IMR-90 (cell line): Measurements from ENCODE around the gene BGN. TPM values are rescaled to one million over a fixed set of nuclear protein-coding genes. Genes with fewer than 3 reads are reported as not detected.

Experiments
- ATAC-seq: fragments of 200-7000 bp; cut with Tn5 transposase; 2 replicates; pipeline ENCODE4 v1.9.1; 2020; ENCODE audit warnings: low read depth, mild to moderate bottlenecking, moderate library complexity
- BruUV-seq: library from RNA; stranded (reverse); fragments of 400-500 nt; replicated peaks from 2 replicates; lab custom pipeline; 2021; lab: Mats Ljungman, UMichigan
- CTCF ChIA-PET: fragments of 300-600 bp; formaldehyde crosslinking; extraction: SDS; loops from one replicate; lab custom pipeline; 2021; ENCODE audit warnings: antibody characterized with exemption; lab: Yijun Ruan, JAX
- POLR2A ChIA-PET: fragments of 300-600 bp; sonication (Branson Sonifier 250); formaldehyde crosslinking; loops from one replicate; lab custom pipeline; 2022; ENCODE audit warnings: antibody characterized with exemption; ENCODE audit not compliant: unreplicated experiment; lab: Charles Lee
- DNase-seq: peaks from one replicate; pipeline ENCODE4 v3.0.0; 2013
- H2AFZ ChIP-seq: replicated peaks from 2 replicates; pipeline ENCODE3; 2013; ENCODE audit warnings: low read length, mild to moderate bottlenecking; ENCODE audit not compliant: poor library complexity
- H2AK5ac ChIP-seq: 2 replicates; pipeline ENCODE4 v1.6.1; 2013; ENCODE audit warnings: low read depth, low read length, inconsistent platforms
- H2AK9ac ChIP-seq: replicated peaks from 2 replicates; pipeline ENCODE3; 2013; ENCODE audit warnings: mild to moderate bottlenecking, low read depth, low read length, moderate library complexity; ENCODE audit not compliant: poor library complexity
- H2BK120ac ChIP-seq: 2 replicates; pipeline ENCODE4 v1.6.1; 2013; ENCODE audit warnings: low read depth, low read length, inconsistent platforms
- H2BK15ac ChIP-seq: 3 replicates; pipeline ENCODE4 v1.6.1; 2013; ENCODE audit warnings: low read depth, low read length, inconsistent platforms
- H2BK20ac ChIP-seq: 2 replicates; pipeline ENCODE4 v1.6.1; 2013; ENCODE audit warnings: low read depth, mild to moderate bottlenecking, inconsistent platforms, low read length, moderate library complexity
- H2BK5ac ChIP-seq: 2 replicates; pipeline ENCODE4 v1.6.1; 2013; ENCODE audit warnings: mild to moderate bottlenecking, low read depth, low read length, inconsistent platforms; ENCODE audit not compliant: poor library complexity, severe bottlenecking
- H3K14ac ChIP-seq: replicated peaks from 2 replicates; pipeline ENCODE4 v1.6.1; 2013; ENCODE audit warnings: low read depth, low read length, inconsistent platforms
- H3K18ac ChIP-seq: 2 replicates; pipeline ENCODE4 v1.6.1; 2013; ENCODE audit warnings: low read depth, low read length, control low read depth
- H3K23ac ChIP-seq: 2 replicates; pipeline ENCODE4 v1.6.1; 2013; ENCODE audit warnings: low read depth, low read length, inconsistent platforms
- H3K27ac ChIP-seq: 2 replicates; pipeline ENCODE4 v1.5.1; 2013; ENCODE audit warnings: mild to moderate bottlenecking, control low read depth, low read length; ENCODE audit not compliant: insufficient read depth
- H3K27me3 ChIP-seq: 2 replicates; pipeline ENCODE4 v1.6.1; 2013; ENCODE audit warnings: low read length; ENCODE audit not compliant: control insufficient read depth, insufficient read depth
- H3K36me3 ChIP-seq: 2 replicates; pipeline ENCODE4 v1.6.1; 2013; ENCODE audit warnings: low read length, mixed read lengths; ENCODE audit not compliant: control insufficient read depth, insufficient read depth
- H3K4ac ChIP-seq: 2 replicates; pipeline ENCODE4 v1.6.1; 2013; ENCODE audit warnings: low read depth, low read length, inconsistent platforms
- H3K4me1 ChIP-seq: 2 replicates; pipeline ENCODE4 v1.6.1; 2013; ENCODE audit warnings: low read length, mixed read lengths; ENCODE audit not compliant: control insufficient read depth, insufficient read depth
- H3K4me2 ChIP-seq: 2 replicates; pipeline ENCODE4 v1.6.1; 2013; ENCODE audit warnings: low read depth, mild to moderate bottlenecking, control low read depth, low read length, moderate library complexity
- H3K4me3 ChIP-seq: 2 replicates; pipeline ENCODE4 v1.5.1; 2013; ENCODE audit warnings: low read depth, mild to moderate bottlenecking, control low read depth, low read length, moderate library complexity; ENCODE audit not compliant: insufficient read depth
- H3K56ac ChIP-seq: 2 replicates; pipeline ENCODE4 v1.6.1; 2013; ENCODE audit warnings: low read length, inconsistent platforms; ENCODE audit not compliant: insufficient read depth; ENCODE audit errors: extremely low read depth
- H3K79me1 ChIP-seq, 2 experiments: 2 replicates each; pipeline ENCODE4 v1.6.1; 2013; ENCODE audit warnings: low read length in 2 of 2, inconsistent platforms in 1 of 2, low read depth in 1 of 2
- H3K9ac ChIP-seq: 2 replicates; pipeline ENCODE4 v1.6.1; 2013; ENCODE audit warnings: low read depth, low read length, control low read depth
- H3K9me1 ChIP-seq: 2 replicates; pipeline ENCODE4 v1.6.1; 2013; ENCODE audit warnings: low read length, inconsistent platforms; ENCODE audit not compliant: insufficient read depth
- H3K9me3 ChIP-seq: 2 replicates; pipeline ENCODE4 v1.6.1; 2013; ENCODE audit warnings: low read length; ENCODE audit not compliant: control insufficient read depth, insufficient read depth
- H4K20me1 ChIP-seq: 2 replicates; pipeline ENCODE4 v1.6.1; 2013; ENCODE audit warnings: low read length, inconsistent platforms; ENCODE audit not compliant: insufficient read depth
- H4K5ac ChIP-seq: 2 replicates; pipeline ENCODE4 v1.6.1; 2013; ENCODE audit warnings: mild to moderate bottlenecking, low read depth, low read length, control low read depth
- H4K8ac ChIP-seq, 2 experiments: 2 replicates each; pipeline ENCODE4 v1.6.1; 2013; ENCODE audit warnings: low read depth in 2 of 2, low read length in 2 of 2, control low read depth in 1 of 2, inconsistent platforms in 1 of 2
- H4K91ac ChIP-seq: 2 replicates; pipeline ENCODE4 v1.6.1; 2013; ENCODE audit warnings: low read depth, low read length, inconsistent platforms; ENCODE audit not compliant: insufficient read depth
- NFE2L2 ChIP-seq: fragments of 150-350 bp; IDR thresholded peaks from 2 replicates; pipeline ENCODE4 v1.6.1; 2016; ENCODE audit warnings: low read depth, mild to moderate bottlenecking, low read length
- WGBS, 2 experiments: methylation state at CpG; one replicate each; pipeline versions ENCODE4 v1.1.5 to v1.1.7; 2013; ENCODE audit warnings: missing lambda C conversion rate in 2 of 2; ENCODE audit not compliant: insufficient read length in 1 of 2; ENCODE audit errors: extremely low coverage in 2 of 2; 5-methylcytosine and 5-hydroxymethylcytosine counted together
- dilution Hi-C: fragments of 300-500 bp; cut with HindIII; formaldehyde crosslinking; loops from one replicate; pipeline ENCODE4 v1.14.3; 2018; ENCODE audit warnings: low sequenced_read_pairs; ENCODE audit not compliant: unreplicated experiment
- in situ Hi-C: fragments of 300-500 bp; cut with MboI; formaldehyde crosslinking; loops from 3 replicates; pipeline ENCODE4 v1.14.3; 2019; ENCODE audit warnings: low sequenced_read_pairs, inconsistent platforms, mixed read lengths
- intact Hi-C: fragments of 100-400 bp; cut with micrococcal nuclease; formaldehyde crosslinking; loops from 2 replicates; pipeline ENCODE4 v1.10.0; 2022
- polyA plus RNA-seq, 3 experiments: library from polyadenylated mRNA; depleted of rRNA; stranded (reverse); fragments of >200 nt; gene quantifications; 2 replicates each; pipeline ENCODE4 v1.2.3, GENCODE V29; 2012; ENCODE audit warnings: low replicate concordance in 1 of 3
- total RNA-seq: library from RNA; depleted of rRNA; stranded (reverse); fragments of >200 nt; gene quantifications from 2 replicates; pipeline ENCODE4 v1.2.3, GENCODE V29; 2012

The BGN gene
- total and polyA plus RNA-seq, 2 of the 4 experiments (the other 2 are of a cell fraction): 11.3 to 298 TPM

DNA sequence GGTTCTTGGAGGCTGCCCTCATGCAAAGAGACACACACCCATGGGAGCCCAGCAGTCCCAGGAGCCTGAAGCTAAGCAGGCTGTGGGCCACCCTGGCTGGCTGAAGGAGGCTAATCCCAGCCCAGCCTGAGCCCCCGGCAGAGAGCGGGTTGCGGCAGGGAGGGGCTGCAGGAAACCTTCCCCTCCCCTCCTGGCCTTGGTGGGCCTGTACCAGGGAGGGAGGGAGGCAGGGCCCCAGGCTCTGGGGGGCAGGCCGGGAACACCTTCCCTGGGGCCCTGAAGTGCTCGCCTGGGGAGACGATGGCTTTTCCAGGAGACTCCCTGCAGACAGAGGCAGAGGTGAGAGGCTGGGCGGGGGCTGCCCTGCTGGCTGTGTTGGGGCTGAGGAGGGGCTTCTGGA is 3.7 kb downstream of the BGN start:
- Histone ChIP-seq H3K56ac (no peak overlapping the region), H2BK120ac (no peak overlapping the region), H3K27ac (no peak overlapping the region), H3K9me1 (no peaks in the 10 kb centered on the region), H4K91ac (no peak overlapping the region), H3K4me3 (no peak overlapping the region), H3K79me1 (peaks cover 6 to 17% of the 10 kb centered on the region in 2 experiments), H2AK5ac (no peak overlapping the region), H3K4me2 (no peak overlapping the region), H2AK9ac (no peak overlapping the region), H3K9me3 (no peaks in the 10 kb centered on the region; the same call in 1 of the 2 replicates), H2AFZ (no peak overlapping the region), H3K9ac (no peak overlapping the region), H2BK5ac (no peak overlapping the region), H2BK15ac (no peak overlapping the region), H3K4ac (no peak overlapping the region), H2BK20ac (no peak overlapping the region), H4K5ac (no peak overlapping the region), H3K36me3 (no peaks in the 10 kb centered on the region), H3K14ac (no peak overlapping the region), H3K18ac (no peak overlapping the region), H4K8ac (no peak overlapping the region), H4K20me1 (peaks cover 6% of the 10 kb centered on the region), H3K27me3 (no peaks in the 10 kb centered on the region), H3K4me1 (peaks cover 7% of the 10 kb centered on the region; the same call in 1 of the 2 replicates), H3K23ac (no peak overlapping the region)
- POLR2A ChIA-PET: no interaction called here
- CTCF ChIA-PET: no interaction called here
- no TSS peak for BruUV-seq
- in situ Hi-C loops: no loop called here
- DNase-seq (no peak), ATAC-seq (no peak)
- intact Hi-C loops: loop anchor here (5.0 kb wide), 1 partner anchor 541 kb away; no protein-coding TSS in a partner anchor
- dilution Hi-C loops: no loop called here
- WGBS, 2 experiments: 56% methylated on average over 3 of the region's 7 CpGs; no CpG with 5 or more reads in 1 of the 2 experiments
- no peak for TF ChIP-seq NFE2L2
